Smooth muscle cell (in vitro differentiated cells): ENCODE data around the gene SOX13. TPM values are rescaled to one million over a fixed set of nuclear protein-coding genes. Genes with fewer than 3 reads are reported as not detected.

Experiments used
- DNase-seq: peaks from one replicate; lab custom pipeline; 2025; ENCODE audit not compliant: unreplicated experiment; lab: John Stamatoyannopoulos, UW
- H2AFZ ChIP-seq: fragments of 200-600 bp; sonication (generic); 2 replicates; pipeline ENCODE4 v1.6.0; 2016; ENCODE audit warnings: antibody characterized with exemption, low read depth, mild to moderate bottlenecking
- H3F3A ChIP-seq: fragments of 200-600 bp; sonication (generic); 2 replicates; pipeline ENCODE4 v1.6.0; 2017; ENCODE audit warnings: antibody characterized with exemption, low read depth
- H3K27ac ChIP-seq: fragments of 200-600 bp; sonication (generic); 2 replicates; pipeline ENCODE4 v1.5.1; 2016; ENCODE audit warnings: low read depth, mild to moderate bottlenecking
- H3K27me3 ChIP-seq: fragments of 200-600 bp; sonication (generic); 2 replicates; pipeline ENCODE4 v1.6.1; 2016; ENCODE audit warnings: low read depth, mild to moderate bottlenecking
- H3K36me3 ChIP-seq: fragments of 200-600 bp; sonication (generic); 2 replicates; pipeline ENCODE4 v1.5.1; 2016; ENCODE audit warnings: low read depth
- H3K4me1 ChIP-seq: fragments of 200-600 bp; sonication (generic); 2 replicates; pipeline ENCODE4 v1.5.1; 2016; ENCODE audit warnings: low read depth
- H3K4me2 ChIP-seq: fragments of 200-600 bp; sonication (generic); 2 replicates; pipeline ENCODE4 v1.6.0; 2016; ENCODE audit warnings: mild to moderate bottlenecking
- H3K4me3 ChIP-seq: fragments of 200-600 bp; sonication (generic); 2 replicates; pipeline ENCODE4 v1.5.1; 2016; ENCODE audit warnings: mild to moderate bottlenecking
- H3K79me2 ChIP-seq: fragments of 200-600 bp; sonication (generic); 2 replicates; pipeline ENCODE4 v1.6.0; 2016; ENCODE audit warnings: low read depth, mild to moderate bottlenecking
- H3K9ac ChIP-seq: fragments of 200-600 bp; sonication (generic); 2 replicates; pipeline ENCODE4 v1.6.0; 2016; ENCODE audit warnings: low read depth
- H3K9me3 ChIP-seq: fragments of 200-600 bp; sonication (generic); replicated peaks from 2 replicates; pipeline ENCODE4 v1.5.1; 2016; ENCODE audit warnings: low read depth
- H4K20me1 ChIP-seq: fragments of 200-600 bp; sonication (generic); 2 replicates; pipeline ENCODE4 v1.6.0; 2016; ENCODE audit warnings: low read depth
- WGBS: methylation state at CpG from one replicate; pipeline ENCODE4 v1.1.7; 2016; ENCODE audit warnings: low lambda C conversion rate; 5-methylcytosine and 5-hydroxymethylcytosine counted together
- polyA plus RNA-seq: library from polyadenylated mRNA; unstranded; fragments of >200 nt; fragmentation: Nextera tagmentation; extraction: Ambion mirVana; gene quantifications from 2 replicates; pipeline ENCODE4 v1.2.1, GENCODE V29; 2016
- total RNA-seq: library from RNA; depleted of rRNA; stranded (reverse); fragments of >200 nt; gene quantifications from 2 replicates; pipeline ENCODE4 v1.2.3, GENCODE V29; 2014
- TF ChIP-seq, protein P1 (sequence below): fragments of 200-600 bp; sonication (generic); IDR thresholded peaks from 2 replicates; pipeline ENCODE4 v1.5.1; 2017; ENCODE audit warnings: borderline replicate concordance, mild to moderate bottlenecking, antibody characterized with exemption; ENCODE audit not compliant: insufficient read depth, poor library complexity, severe bottlenecking

SOX13 gene
- total and polyA plus RNA-seq, 2 experiments from 2014 or later: 0.41 to 2.3 TPM

DNA sequence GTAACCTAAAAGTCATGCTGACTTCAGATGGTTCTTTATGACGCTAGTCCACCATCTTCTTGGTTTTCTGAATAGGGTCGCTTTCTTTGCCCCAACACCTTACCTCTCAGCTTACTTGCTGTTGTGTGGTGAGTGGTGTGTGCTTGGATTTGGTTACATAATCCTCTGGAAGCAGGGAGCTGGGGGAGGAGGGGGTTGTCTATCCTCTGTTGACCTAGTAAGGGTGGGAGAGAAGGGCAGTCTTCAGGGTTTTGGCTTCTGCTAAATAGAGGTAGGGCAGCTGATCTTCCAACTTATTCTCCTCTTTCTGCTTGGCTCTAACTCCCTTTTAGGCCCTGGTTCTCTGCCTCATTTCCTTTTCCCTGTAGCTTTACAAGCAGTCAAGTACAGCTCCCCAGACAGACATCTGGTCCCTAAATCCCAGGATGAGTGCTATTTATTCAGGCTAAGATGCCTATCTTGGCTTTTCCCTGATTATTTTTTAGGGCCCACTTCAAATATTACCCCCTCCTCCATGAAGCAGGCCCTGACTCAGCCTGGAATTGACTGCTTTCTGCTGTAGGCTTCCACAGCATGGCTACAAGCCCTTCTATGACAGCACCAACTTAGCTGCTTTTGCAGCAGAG is 99.6 kb downstream of the SOX13 start:
- TF ChIP-seq, protein P1, sequence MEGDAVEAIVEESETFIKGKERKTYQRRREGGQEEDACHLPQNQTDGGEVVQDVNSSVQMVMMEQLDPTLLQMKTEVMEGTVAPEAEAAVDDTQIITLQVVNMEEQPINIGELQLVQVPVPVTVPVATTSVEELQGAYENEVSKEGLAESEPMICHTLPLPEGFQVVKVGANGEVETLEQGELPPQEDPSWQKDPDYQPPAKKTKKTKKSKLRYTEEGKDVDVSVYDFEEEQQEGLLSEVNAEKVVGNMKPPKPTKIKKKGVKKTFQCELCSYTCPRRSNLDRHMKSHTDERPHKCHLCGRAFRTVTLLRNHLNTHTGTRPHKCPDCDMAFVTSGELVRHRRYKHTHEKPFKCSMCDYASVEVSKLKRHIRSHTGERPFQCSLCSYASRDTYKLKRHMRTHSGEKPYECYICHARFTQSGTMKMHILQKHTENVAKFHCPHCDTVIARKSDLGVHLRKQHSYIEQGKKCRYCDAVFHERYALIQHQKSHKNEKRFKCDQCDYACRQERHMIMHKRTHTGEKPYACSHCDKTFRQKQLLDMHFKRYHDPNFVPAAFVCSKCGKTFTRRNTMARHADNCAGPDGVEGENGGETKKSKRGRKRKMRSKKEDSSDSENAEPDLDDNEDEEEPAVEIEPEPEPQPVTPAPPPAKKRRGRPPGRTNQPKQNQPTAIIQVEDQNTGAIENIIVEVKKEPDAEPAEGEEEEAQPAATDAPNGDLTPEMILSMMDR: no peak
- Histone ChIP-seq H3K9ac (no peak overlapping the region), H3K36me3 (no peaks in the 10 kb centered on the region), H3K27me3 (peaks cover 20% of the 10 kb centered on the region), H3K27ac (no peak overlapping the region), H3K4me3 (no peak overlapping the region), H4K20me1 (no peaks in the 10 kb centered on the region), H3F3A (peaks cover 5% of the 10 kb centered on the region), H3K4me1 (no peaks in the 10 kb centered on the region), H3K9me3 (no peaks in the 10 kb centered on the region), H2AFZ (no peak overlapping the region), H3K4me2 (no peak overlapping the region), H3K79me2 (no peaks in the 10 kb centered on the region)
- 84% methylated on average over 2 of the region's 2 CpGs for WGBS
- no peak for DNase-seq

DNA sequence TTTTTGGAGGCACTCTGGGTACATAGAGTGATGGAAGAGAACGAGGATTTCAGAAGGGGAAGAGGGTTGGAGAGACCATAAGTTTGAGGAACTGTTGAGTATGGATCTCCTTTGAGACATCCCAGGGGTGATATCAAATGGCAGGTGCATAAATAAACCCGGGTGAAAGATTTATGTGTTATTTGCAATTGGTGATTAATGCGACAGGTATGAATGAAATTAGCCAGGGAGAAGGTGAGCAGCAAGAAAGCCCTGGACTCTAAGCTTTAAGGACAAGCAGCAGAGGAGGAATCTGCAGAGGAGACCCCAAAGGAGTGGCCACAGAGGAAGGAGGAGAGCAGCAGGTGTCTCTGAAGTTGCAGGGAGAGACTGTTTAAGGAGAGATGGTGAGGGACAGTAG is 102.0 kb downstream of the SOX13 start:
- Histone ChIP-seq H3K4me3 (no peak overlapping the region), H3F3A (peaks cover 5% of the 10 kb centered on the region), H3K4me2 (no peak overlapping the region), H4K20me1 (no peaks in the 10 kb centered on the region), H3K27me3 (peaks cover 34% of the 10 kb centered on the region), H3K36me3 (no peaks in the 10 kb centered on the region), H2AFZ (no peak overlapping the region), H3K27ac (no peak overlapping the region), H3K9me3 (no peaks in the 10 kb centered on the region), H3K79me2 (no peaks in the 10 kb centered on the region), H3K4me1 (no peaks in the 10 kb centered on the region), H3K9ac (no peak overlapping the region)
- TF ChIP-seq, protein P1: no peak
- WGBS: 66% methylated on average over 3 of the region's 3 CpGs
- DNase-seq: no peak

DNA sequence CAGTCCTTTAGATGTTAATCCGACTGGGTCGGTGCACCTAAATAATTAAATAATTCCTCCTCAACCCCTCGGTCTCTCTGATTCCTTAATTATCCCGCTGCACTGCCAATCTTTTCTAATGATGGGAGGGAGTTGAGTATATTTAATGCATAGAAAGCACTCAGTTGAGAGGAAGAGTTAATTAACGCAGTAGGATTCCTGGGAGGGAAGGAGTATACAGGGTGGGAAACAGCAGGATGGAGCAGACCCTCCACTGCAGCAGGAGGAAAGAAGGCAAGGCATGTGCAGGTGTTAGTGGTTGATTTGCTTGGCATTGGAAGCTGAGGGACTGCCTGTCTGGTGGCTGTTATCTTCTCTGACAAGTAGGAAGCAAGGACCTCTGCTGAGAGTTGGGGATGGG is 103.1 kb downstream of the SOX13 start:
- WGBS: 89% methylated on average over 5 of the region's 5 CpGs
- TF ChIP-seq, protein P1: no peak
- Histone ChIP-seq H4K20me1 (no peaks in the 10 kb centered on the region), H3K36me3 (no peaks in the 10 kb centered on the region), H3K4me2 (no peak overlapping the region), H3F3A (peaks cover 5% of the 10 kb centered on the region), H2AFZ (no peak overlapping the region), H3K27ac (no peak overlapping the region), H3K27me3 (peaks cover 40% of the 10 kb centered on the region), H3K4me3 (no peak overlapping the region), H3K9ac (no peak overlapping the region), H3K79me2 (no peaks in the 10 kb centered on the region), H3K9me3 (no peaks in the 10 kb centered on the region), H3K4me1 (no peaks in the 10 kb centered on the region)
- DNase-seq: no peak

DNA sequence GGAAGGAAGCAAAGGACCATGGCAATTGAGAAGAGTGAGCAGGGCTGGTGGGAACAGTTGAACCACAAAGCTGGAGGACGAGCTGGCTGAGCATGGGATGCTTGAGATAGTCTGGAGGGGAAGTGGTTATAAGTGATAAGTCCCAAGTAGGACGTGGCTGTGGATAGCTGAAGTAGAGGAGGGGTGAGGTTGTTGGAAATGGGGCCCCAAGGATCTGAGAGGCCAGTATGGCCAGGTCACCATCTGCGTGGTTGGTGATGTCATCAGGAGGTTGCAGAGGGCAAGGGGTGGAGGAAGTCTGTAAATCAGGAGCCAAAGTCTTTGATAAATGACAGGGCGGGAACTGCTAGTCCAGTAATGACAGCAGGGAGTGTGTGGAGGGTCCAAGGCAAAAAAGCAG is 104.2 kb downstream of the SOX13 start:
- no peak overlapping the region for H2AFZ ChIP-seq
- 42% methylated on average over 4 of the region's 4 CpGs for WGBS

More for the DNA sequence above, 104.2 kb downstream of the SOX13 start:
- H3K4me2 ChIP-seq: no peak overlapping the region
- H3F3A ChIP-seq: peaks cover 5% of the 10 kb centered on the region
- no peaks in the 10 kb centered on the region for H3K79me2 ChIP-seq
- no peak for DNase-seq
- H3K9me3 ChIP-seq: no peaks in the 10 kb centered on the region
- H3K27ac ChIP-seq: no peak overlapping the region
- no peaks in the 10 kb centered on the region for H3K36me3 ChIP-seq
- H3K9ac ChIP-seq: no peak overlapping the region
- no peaks in the 10 kb centered on the region for H3K4me1 ChIP-seq
- H3K4me3 ChIP-seq: no peak overlapping the region
- TF ChIP-seq, protein P1: no peak
- H4K20me1 ChIP-seq: no peaks in the 10 kb centered on the region
- H3K27me3 ChIP-seq: peaks cover 46% of the 10 kb centered on the region
